Thoracic aorta (tissue), 2 donors: ENCODE data around the gene MMP7. TPM values are rescaled to one million over a fixed set of nuclear protein-coding genes. Genes with fewer than 3 reads are reported as not detected.

Source experiments
- ATAC-seq: fragments of 150-250 bp; one replicate; pipeline ENCODE4 v1.8.0; 2017; ENCODE audit warnings: low read depth; ENCODE audit not compliant: insufficient number of reproducible peaks, low FRiP score
- DNase-seq: peaks from one replicate; pipeline ENCODE4 v3.0.0-alpha.2; 2020; ENCODE audit warnings: low spot score
- H3K27ac ChIP-seq, 2 donors: fragments of 200-600 bp; sonication (generic); 1 replicate in 1 of 2; 2 replicates in 1 of 2; pipeline ENCODE4 v1.5.1; 2016; ENCODE audit warnings: mild to moderate bottlenecking in 2 of 2, moderate library complexity in 2 of 2
- H3K27me3 ChIP-seq: fragments of 200-600 bp; sonication (generic); replicated peaks from 2 replicates; pipeline ENCODE4 v1.6.0; 2016; ENCODE audit warnings: mild to moderate bottlenecking; ENCODE audit not compliant: insufficient read depth
- H3K36me3 ChIP-seq: fragments of 200-600 bp; sonication (generic); one replicate; pipeline ENCODE4 v1.5.1; 2016
- H3K4me1 ChIP-seq, 2 donors: fragments of 200-600 bp; sonication (generic); 1 replicate in 1 of 2; 2 replicates in 1 of 2; pipeline versions ENCODE4 v1.5.1 to v1.6.0; 2016; ENCODE audit warnings: low read depth in 2 of 2, mild to moderate bottlenecking in 1 of 2; ENCODE audit not compliant: control insufficient read depth in 1 of 2
- H3K4me3 ChIP-seq: fragments of 200-600 bp; sonication (generic); 2 replicates; pipeline ENCODE4 v1.5.1; 2016; ENCODE audit warnings: mild to moderate bottlenecking
- H3K9me3 ChIP-seq: fragments of 200-600 bp; sonication (generic); 2 replicates; pipeline ENCODE4 v1.5.1; 2016
- total RNA-seq, 2 donors: library from RNA; depleted of rRNA; stranded (reverse); fragments of >200 nt; gene quantifications; one replicate each; pipeline versions ENCODE4 v1.1.0 to v1.2.3, GENCODE V29; 2016
- TF ChIP-seq, protein P1 (sequence below): fragments of 200-600 bp; sonication (generic); IDR thresholded peaks from one replicate; pipeline ENCODE4 v1.5.1; 2019; ENCODE audit warnings: antibody characterized with exemption

Gene MMP7
- total RNA-seq, 2 donors from 2014 or later: not detected

DNA sequence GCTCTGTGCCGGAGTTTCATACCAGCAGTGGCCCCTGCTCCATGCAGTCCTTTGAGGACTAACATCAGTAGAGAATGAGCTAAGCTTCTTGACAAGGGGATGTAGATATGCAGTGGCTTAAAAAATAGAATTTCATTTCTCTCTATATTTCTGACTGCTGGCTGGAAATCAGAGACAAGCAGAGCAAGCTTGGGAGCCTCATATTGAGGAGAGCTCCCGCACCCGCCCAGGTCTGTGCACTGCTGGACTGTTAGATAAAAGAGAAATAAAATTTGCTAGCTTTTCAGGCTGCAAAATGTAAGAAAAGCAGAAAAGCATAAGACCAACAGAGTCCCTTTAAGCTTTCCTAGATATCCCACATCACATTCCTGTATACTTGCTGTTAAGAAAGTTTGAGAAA is 31.4 kb downstream of the MMP7 start:
- no peak overlapping the region for H3K27ac ChIP-seq
- ATAC-seq (no peak), DNase-seq (no peak)
- H3K4me3 ChIP-seq: no peak overlapping the region
- H3K36me3 ChIP-seq: no peaks in the 10 kb centered on the region
- H3K27me3 ChIP-seq: no peaks in the 10 kb centered on the region
- TF ChIP-seq, protein P1, sequence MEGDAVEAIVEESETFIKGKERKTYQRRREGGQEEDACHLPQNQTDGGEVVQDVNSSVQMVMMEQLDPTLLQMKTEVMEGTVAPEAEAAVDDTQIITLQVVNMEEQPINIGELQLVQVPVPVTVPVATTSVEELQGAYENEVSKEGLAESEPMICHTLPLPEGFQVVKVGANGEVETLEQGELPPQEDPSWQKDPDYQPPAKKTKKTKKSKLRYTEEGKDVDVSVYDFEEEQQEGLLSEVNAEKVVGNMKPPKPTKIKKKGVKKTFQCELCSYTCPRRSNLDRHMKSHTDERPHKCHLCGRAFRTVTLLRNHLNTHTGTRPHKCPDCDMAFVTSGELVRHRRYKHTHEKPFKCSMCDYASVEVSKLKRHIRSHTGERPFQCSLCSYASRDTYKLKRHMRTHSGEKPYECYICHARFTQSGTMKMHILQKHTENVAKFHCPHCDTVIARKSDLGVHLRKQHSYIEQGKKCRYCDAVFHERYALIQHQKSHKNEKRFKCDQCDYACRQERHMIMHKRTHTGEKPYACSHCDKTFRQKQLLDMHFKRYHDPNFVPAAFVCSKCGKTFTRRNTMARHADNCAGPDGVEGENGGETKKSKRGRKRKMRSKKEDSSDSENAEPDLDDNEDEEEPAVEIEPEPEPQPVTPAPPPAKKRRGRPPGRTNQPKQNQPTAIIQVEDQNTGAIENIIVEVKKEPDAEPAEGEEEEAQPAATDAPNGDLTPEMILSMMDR: no peak
- H3K4me1 ChIP-seq: peaks cover 0 to 4% of the 10 kb centered on the region in 2 donors
- no peaks in the 10 kb centered on the region for H3K9me3 ChIP-seq

GRCh38 chr11:102497061-102497460 is 33.5 kb downstream of the MMP7 start:
- TF ChIP-seq, protein P1: no peak
- DNase-seq: no peak
- ATAC-seq: no peak
- Histone ChIP-seq H3K4me3 (no peak overlapping the region), H3K9me3 (no peaks in the 10 kb centered on the region), H3K27ac (no peak overlapping the region), H3K36me3 (no peaks in the 10 kb centered on the region), H3K27me3 (no peaks in the 10 kb centered on the region), H3K4me1 (peaks cover 0 to 4% of the 10 kb centered on the region in 2 donors)

DNA sequence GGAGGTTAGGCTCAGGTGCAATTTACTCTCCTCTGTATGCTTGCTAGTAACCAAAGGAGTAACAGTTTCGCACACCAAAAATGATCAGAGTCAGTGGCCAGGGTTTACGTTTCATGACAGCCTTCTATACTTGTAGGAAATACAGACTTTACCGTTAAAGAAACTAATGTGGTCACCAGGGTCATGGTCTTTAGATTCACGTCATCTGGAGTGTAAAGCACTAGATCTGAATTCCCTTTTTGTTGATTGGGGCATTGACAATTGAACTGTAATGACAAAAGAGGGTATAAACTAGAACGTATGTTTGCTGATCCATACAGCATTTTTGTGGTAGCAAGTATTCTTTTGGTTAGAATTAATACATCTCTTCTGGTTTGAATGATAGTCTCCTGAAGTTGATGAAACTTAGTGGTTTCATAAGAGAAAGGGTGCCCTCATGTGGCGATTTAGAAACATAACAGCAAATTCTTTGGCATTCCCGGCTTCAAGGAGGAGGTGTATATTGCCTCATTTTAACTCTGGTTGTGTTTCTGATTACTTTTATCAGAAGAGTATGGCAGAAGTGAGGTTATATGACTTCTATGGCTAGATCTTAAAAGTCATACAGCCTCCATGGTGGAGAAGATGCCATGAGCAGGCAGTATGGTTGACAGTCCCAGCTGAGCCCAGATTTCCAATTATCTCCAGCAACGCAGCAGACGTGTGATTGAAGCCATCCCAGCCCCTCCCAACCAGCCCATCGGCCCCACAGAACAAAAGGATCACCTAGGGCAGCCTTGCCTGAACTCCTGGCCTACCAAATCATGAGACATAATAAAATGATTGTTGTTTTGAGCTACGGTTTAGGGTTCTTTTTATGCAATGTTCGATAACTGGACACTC is 35.1 kb downstream of the MMP7 start:
- Histone ChIP-seq H3K27me3 (no peaks in the 10 kb centered on the region), H3K4me1 (peaks cover 0 to 4% of the 10 kb centered on the region in 2 donors), H3K27ac (no peak overlapping the region), H3K9me3 (no peaks in the 10 kb centered on the region), H3K4me3 (no peak overlapping the region), H3K36me3 (no peaks in the 10 kb centered on the region)
- ATAC-seq: no peak
- DNase-seq: no peak
- TF ChIP-seq, protein P1: peak; percentile 72

DNA sequence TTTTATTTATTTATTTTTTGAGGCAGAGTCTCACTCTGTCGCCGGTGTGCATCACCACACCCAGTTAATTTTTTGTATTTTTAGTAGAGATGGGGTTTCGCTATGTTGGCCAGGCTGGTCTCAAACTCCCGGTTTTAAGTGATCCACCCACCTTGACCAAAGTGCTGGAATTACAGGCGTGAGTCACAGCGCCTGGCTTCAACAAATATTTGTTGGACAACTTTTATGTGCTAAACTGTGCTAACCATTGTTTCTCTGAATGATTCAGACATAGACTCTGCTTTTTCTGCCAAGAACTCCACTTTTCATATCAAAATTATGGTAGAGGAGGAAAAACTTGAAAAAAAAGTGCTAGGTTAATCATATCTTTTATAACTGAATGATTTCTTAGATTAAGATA is 36.3 kb downstream of the MMP7 start:
- Histone ChIP-seq H3K4me3 (no peak overlapping the region), H3K27me3 (no peaks in the 10 kb centered on the region), H3K9me3 (no peaks in the 10 kb centered on the region), H3K36me3 (no peaks in the 10 kb centered on the region), H3K4me1 (peaks cover 0 to 14% of the 10 kb centered on the region in 2 donors), H3K27ac (no peak overlapping the region)
- no peak for ATAC-seq
- no peak for DNase-seq
- TF ChIP-seq, protein P1: no peak

DNA sequence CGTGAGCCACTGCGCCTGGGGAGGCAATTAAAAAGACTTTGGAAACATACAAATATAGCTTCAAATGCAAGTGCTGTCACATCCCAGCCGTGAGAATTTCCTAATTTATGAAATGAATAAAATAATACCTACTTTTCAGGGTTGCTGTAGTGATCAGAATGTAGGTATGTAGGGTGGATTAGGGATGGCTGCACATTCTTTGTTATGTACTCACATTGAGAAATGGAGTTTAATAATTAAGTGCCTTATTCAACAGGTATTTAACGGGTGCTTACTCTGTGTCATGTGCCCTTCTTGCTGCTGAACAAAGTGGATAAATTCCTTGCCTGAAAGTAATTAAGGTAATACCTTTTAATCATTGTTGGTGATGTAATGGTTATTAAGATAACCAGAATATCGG is 37.0 kb downstream of the MMP7 start:
- DNase-seq (no peak), ATAC-seq (no peak)
- TF ChIP-seq, protein P1: no peak
- Histone ChIP-seq H3K4me1 (peaks cover 0 to 18% of the 10 kb centered on the region in 2 donors), H3K36me3 (no peaks in the 10 kb centered on the region), H3K27ac (no peak overlapping the region), H3K27me3 (no peaks in the 10 kb centered on the region), H3K9me3 (no peaks in the 10 kb centered on the region), H3K4me3 (no peak overlapping the region)
